ENCODE data around the gene HGD. TPM values are rescaled to one million over a fixed set of nuclear protein-coding genes. Genes with fewer than 3 reads are reported as not detected.
A peak's percentile ranks its signal among the peaks of the same experiment; 100 is the strongest.

The HGD gene
- total RNA-seq, 1 donor from 2014 or later: 0.49 TPM

GRCh38 chr3:120652281-120652680 is 29.8 kb downstream of the HGD start:
- Histone ChIP-seq H3K4me1 (peaks cover under 1% of the 10 kb centered on the region), H3K27me3 (ENCODE audit: low read depth) (no peaks in the 10 kb centered on the region), H3K36me3 (no peaks in the 10 kb centered on the region), H3K9me3 (replicated peaks) (no peaks in the 10 kb centered on the region), H3K27ac (replicated peaks) (no peak overlapping the region), H3K4me3 (no peak overlapping the region)
- intact Hi-C loops (cut with micrococcal nuclease): no loop called here
- TF ChIP-seq, protein P1, sequence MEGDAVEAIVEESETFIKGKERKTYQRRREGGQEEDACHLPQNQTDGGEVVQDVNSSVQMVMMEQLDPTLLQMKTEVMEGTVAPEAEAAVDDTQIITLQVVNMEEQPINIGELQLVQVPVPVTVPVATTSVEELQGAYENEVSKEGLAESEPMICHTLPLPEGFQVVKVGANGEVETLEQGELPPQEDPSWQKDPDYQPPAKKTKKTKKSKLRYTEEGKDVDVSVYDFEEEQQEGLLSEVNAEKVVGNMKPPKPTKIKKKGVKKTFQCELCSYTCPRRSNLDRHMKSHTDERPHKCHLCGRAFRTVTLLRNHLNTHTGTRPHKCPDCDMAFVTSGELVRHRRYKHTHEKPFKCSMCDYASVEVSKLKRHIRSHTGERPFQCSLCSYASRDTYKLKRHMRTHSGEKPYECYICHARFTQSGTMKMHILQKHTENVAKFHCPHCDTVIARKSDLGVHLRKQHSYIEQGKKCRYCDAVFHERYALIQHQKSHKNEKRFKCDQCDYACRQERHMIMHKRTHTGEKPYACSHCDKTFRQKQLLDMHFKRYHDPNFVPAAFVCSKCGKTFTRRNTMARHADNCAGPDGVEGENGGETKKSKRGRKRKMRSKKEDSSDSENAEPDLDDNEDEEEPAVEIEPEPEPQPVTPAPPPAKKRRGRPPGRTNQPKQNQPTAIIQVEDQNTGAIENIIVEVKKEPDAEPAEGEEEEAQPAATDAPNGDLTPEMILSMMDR (IDR thresholded peaks at IDR 0.05; ENCODE audit: borderline replicate concordance): no peak
- no peak for DNase-seq

DNA sequence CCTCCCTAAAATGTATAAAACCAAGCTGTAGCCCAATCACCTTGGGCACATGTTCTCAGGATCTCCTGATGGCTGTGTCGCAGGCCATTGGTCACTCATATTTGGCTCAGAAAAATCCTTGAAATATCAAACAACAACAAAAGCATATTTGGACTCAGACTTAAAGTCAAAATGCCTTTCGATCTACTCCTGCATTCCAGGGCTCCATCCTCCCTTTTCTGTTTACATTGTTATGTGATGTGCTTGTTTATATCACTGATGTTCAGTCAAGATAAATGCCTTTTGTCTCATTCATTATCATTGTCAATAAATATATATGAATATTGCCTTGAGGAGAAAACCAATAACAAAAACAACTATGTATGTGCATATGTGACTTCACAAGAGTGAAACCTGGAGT is 31.7 kb downstream of the HGD start:
- H3K27ac ChIP-seq (replicated peaks): no peak overlapping the region
- TF ChIP-seq, protein P1 (IDR thresholded peaks at IDR 0.05; ENCODE audit: borderline replicate concordance): no peak
- H3K36me3 ChIP-seq: no peaks in the 10 kb centered on the region
- intact Hi-C loops (cut with micrococcal nuclease): no loop called here
- no peaks in the 10 kb centered on the region for H3K27me3 ChIP-seq (ENCODE audit: low read depth)
- H3K4me1 ChIP-seq: peaks cover 12% of the 10 kb centered on the region
- DNase-seq: no peak
- no peaks in the 10 kb centered on the region for H3K9me3 ChIP-seq (replicated peaks)
- H3K4me3 ChIP-seq: no peak overlapping the region

DNA sequence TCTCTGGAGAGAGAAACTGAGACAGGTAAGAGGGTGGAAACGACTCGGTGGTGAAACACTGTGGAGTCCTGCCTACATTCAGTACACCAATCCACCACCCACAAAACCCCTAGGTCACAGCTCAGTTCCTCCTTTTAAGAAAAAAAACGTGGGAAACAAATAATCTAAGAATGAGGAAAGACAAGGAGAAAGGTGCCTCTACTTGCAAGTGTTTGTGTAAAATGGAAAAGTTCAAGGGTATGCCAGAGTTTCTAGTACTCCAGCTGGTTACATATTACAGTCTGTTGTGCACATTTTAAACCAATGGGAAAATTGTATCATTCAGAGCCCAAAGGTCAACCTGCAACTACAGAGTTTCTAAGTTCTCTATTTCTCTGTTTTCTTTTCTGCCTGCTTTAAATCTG is 32.2 kb downstream of the HGD start:
- Histone ChIP-seq H3K4me3 (no peak overlapping the region), H3K27me3 (ENCODE audit: low read depth) (no peaks in the 10 kb centered on the region), H3K36me3 (no peaks in the 10 kb centered on the region), H3K27ac (replicated peaks) (no peak overlapping the region), H3K4me1 (peaks cover 16% of the 10 kb centered on the region), H3K9me3 (replicated peaks) (no peaks in the 10 kb centered on the region)
- TF ChIP-seq, protein P1 (IDR thresholded peaks at IDR 0.05; ENCODE audit: borderline replicate concordance): no peak
- no peak for DNase-seq
- intact Hi-C loops (cut with micrococcal nuclease): no loop called here

DNA sequence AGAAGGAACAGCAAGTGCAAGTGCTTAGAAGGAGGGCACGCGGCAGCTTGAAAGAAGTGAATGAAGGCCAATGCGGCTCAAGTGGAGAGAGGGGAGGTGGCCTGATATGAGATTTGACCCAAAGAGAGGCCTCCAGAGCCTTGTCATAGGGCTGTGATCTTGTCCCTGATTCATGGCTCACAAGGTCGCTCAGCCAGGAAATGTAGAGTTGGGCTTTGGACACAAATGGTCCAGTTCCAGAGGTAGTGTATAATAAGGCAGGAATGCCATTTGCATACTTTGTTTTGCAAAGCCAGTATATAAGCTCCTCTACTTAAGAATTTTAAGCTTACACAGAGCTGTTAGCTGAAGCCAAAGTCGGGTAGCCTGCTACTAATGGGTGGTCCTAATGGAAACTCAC is 33.7 kb downstream of the HGD start:
- intact Hi-C loops (cut with micrococcal nuclease): no loop called here
- Histone ChIP-seq H3K4me1 (peaks cover 18% of the 10 kb centered on the region), H3K27me3 (ENCODE audit: low read depth) (no peaks in the 10 kb centered on the region), H3K27ac (replicated peaks) (no peak overlapping the region), H3K36me3 (no peaks in the 10 kb centered on the region), H3K9me3 (replicated peaks) (no peaks in the 10 kb centered on the region), H3K4me3 (no peak overlapping the region)
- TF ChIP-seq, protein P1 (IDR thresholded peaks at IDR 0.05; ENCODE audit: borderline replicate concordance): no peak
- no peak for DNase-seq

GRCh38 chr3:120646771-120647432 is 35.1 kb downstream of the HGD start:
- no peak for DNase-seq
- intact Hi-C loops (cut with micrococcal nuclease): no loop called here
- H3K36me3 ChIP-seq: no peaks in the 10 kb centered on the region
- no peaks in the 10 kb centered on the region for H3K27me3 ChIP-seq (ENCODE audit: low read depth)
- peak overlapping the region; percentile 30 for H3K27ac ChIP-seq (replicated peaks)
- peaks cover 18% of the 10 kb centered on the region for H3K4me1 ChIP-seq
- no peak overlapping the region for H3K4me3 ChIP-seq
- H3K9me3 ChIP-seq (replicated peaks): no peaks in the 10 kb centered on the region
- TF ChIP-seq, protein P1 (IDR thresholded peaks at IDR 0.05; ENCODE audit: borderline replicate concordance): no peak
